T-cell (primary cell): ENCODE measurements around the gene GNAO1. TPM values are rescaled to one million over a fixed set of nuclear protein-coding genes. Genes with fewer than 3 reads are reported as not detected.

ENCODE experiments used
- ATAC-seq, 4 experiments: fragments of 200-7000 bp in 3 of 4; fragments of 150-1000 bp in 1 of 4; cut with Tn5 transposase; replicated peaks in 1 of 4; 1 replicate in 3 of 4; 2 replicates in 1 of 4; pipeline ENCODE4 v1.10.0; 2021; ENCODE audit warnings: moderate library complexity in 3 of 4, mild to moderate bottlenecking in 2 of 4, moderate number of reproducible peaks in 1 of 4
- CTCF ChIA-PET, 2 donors: fragments of 300-600 bp; sonication (Branson Sonifier 250); formaldehyde crosslinking; loops; one replicate each; lab custom pipeline; 2022; ENCODE audit warnings: antibody characterized with exemption in 2 of 2; lab: Charles Lee
- POLR2A ChIA-PET, 2 donors: fragments of 300-600 bp; sonication (Branson Sonifier 250); formaldehyde crosslinking; loops; one replicate each; lab custom pipeline; 2022; ENCODE audit warnings: antibody characterized with exemption in 2 of 2; lab: Charles Lee
- DNase-seq, 35 experiments: peaks; one replicate each; pipeline versions ENCODE4 v3.0.0 to v3.0.0-alpha.2; 2013 to 2023
- H3K27ac ChIP-seq: one replicate; pipeline ENCODE4 v1.5.1; 2013; ENCODE audit warnings: low read length
- H3K27me3 ChIP-seq, 2 experiments: replicated peaks in 1 of 2; 1 replicate in 1 of 2; 2 replicates in 1 of 2; pipeline versions ENCODE4 v1.6.1 to v1.7.0; 2013; ENCODE audit warnings: low read length in 1 of 2, mixed read lengths in 1 of 2; ENCODE audit not compliant: control insufficient read depth in 2 of 2, insufficient read depth in 2 of 2; ENCODE audit errors: extremely low read depth in 1 of 2
- H3K36me3 ChIP-seq, 2 donors: 1 replicate in 1 of 2; 2 replicates in 1 of 2; pipeline versions ENCODE4 v1.6.1 to v1.7.0; 2013; ENCODE audit warnings: low read length in 1 of 2; ENCODE audit not compliant: control insufficient read depth in 2 of 2, insufficient read depth in 1 of 2; ENCODE audit errors: extremely low read depth in 1 of 2
- H3K4me1 ChIP-seq, 2 experiments: 1 replicate in 1 of 2; 2 replicates in 1 of 2; pipeline versions ENCODE4 v1.6.1 to v1.7.0; 2013; ENCODE audit warnings: low read length in 2 of 2, mixed read lengths in 1 of 2; ENCODE audit not compliant: insufficient read depth in 2 of 2, control insufficient read depth in 1 of 2; ENCODE audit errors: extremely low read depth in 1 of 2
- H3K4me3 ChIP-seq, 2 donors: 1 replicate in 1 of 2; 2 replicates in 1 of 2; pipeline versions ENCODE4 v1.5.1 to v1.7.0; 2013; ENCODE audit warnings: mild to moderate bottlenecking in 2 of 2, low read length in 1 of 2, moderate library complexity in 1 of 2; ENCODE audit not compliant: control insufficient read depth in 1 of 2; ENCODE audit errors: extremely low read depth in 1 of 2
- H3K9me3 ChIP-seq: 2 replicates; pipeline ENCODE4 v1.7.0; 2013
- H3K27ac Mint-ChIP-seq, 2 donors: one replicate each; pipeline ENCODE4 v1.8.0; 2020 to 2021; ENCODE audit warnings: mild to moderate bottlenecking in 2 of 2, mixed read lengths in 2 of 2
- H3K27me3 Mint-ChIP-seq, 2 donors: one replicate each; pipeline ENCODE4 v1.8.0; 2021 to 2022; ENCODE audit warnings: mixed read lengths in 2 of 2
- H3K36me3 Mint-ChIP-seq: one replicate; pipeline ENCODE4 v1.8.0; 2021; ENCODE audit warnings: mixed read lengths
- H3K4me1 Mint-ChIP-seq, 3 donors: one replicate each; pipeline ENCODE4 v1.8.0; 2020 to 2022; ENCODE audit warnings: mixed read lengths in 3 of 3, mild to moderate bottlenecking in 1 of 3
- H3K4me3 Mint-ChIP-seq, 3 donors: one replicate each; pipeline ENCODE4 v1.8.0; 2020 to 2022; ENCODE audit warnings: mild to moderate bottlenecking in 3 of 3, mixed read lengths in 3 of 3, moderate library complexity in 3 of 3
- H3K9me3 Mint-ChIP-seq, 3 donors: one replicate each; pipeline ENCODE4 v1.8.0; 2020 to 2022; ENCODE audit warnings: mixed read lengths in 3 of 3
- WGBS: methylation state at CpG from one replicate; pipeline ENCODE4 v1.1.5; 2013; ENCODE audit warnings: missing lambda C conversion rate; ENCODE audit not compliant: insufficient coverage; 5-methylcytosine and 5-hydroxymethylcytosine counted together
- total RNA-seq, 35 experiments: library from RNA in 6 of 35; stranded (reverse) in 6 of 35; fragments of 120-200 nt in 1 of 35; gene quantifications; one replicate each; pipeline versions ENCODE4 v1.2.1 to v1.2.4 and lab custom pipeline; 2013 to 2026

Gene GNAO1
- total RNA-seq, 5 donors from 2014 or later (not counting 1 experiment from before 2014, with no cell fraction given): 3.9 to 14.2 (median 12.6) TPM

GRCh38 chr16:56319376-56319775, 128.1 kb downstream of the GNAO1 start:
- no peak overlapping the region for H3K4me3 ChIP-seq
- H3K27ac Mint-ChIP-seq: no peak overlapping the region

DNA sequence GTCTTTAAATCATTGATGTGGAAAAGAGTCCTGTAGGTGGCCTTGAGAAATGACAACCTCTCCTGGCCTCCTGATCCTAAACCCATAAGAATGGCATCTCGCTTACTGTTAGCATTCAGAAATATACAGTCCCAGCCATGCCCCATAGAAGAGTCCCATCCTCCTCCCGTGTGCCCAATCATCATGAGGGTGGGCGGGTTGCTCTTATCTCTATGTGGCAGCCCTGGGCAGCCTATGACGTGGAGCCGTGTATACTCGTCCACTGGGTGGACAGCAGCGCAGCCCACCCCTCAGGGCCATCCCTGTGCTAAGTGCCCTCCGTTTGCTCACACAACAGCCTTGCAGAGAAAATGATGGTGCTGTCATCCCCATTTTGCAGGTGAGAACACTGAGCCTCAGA, 128.8 kb downstream of the GNAO1 start:
- CTCF ChIA-PET: no interaction called here
- H3K4me1 Mint-ChIP-seq: peaks cover 6 to 10% (median 6%) of the 10 kb centered on the region in 3 donors
- ATAC-seq: no peak
- POLR2A ChIA-PET: interaction anchor here in 1 of 2 donors (0.6 kb wide), 1 partner anchor 9 kb away, joined by 3 read pairs; no protein-coding TSS in a partner anchor
- H3K27ac Mint-ChIP-seq: no peak overlapping the region
- Histone ChIP-seq H3K4me1 (peaks cover 0 to 9% of the 10 kb centered on the region in 2 experiments), H3K36me3 (no peaks in the 10 kb centered on the region), H3K9me3 (no peaks in the 10 kb centered on the region), H3K27ac (no peak overlapping the region), H3K4me3 (no peak overlapping the region), H3K27me3 (peaks cover 0 to 10% of the 10 kb centered on the region in 2 experiments)
- no peak for DNase-seq
- H3K9me3 Mint-ChIP-seq: no peaks in the 10 kb centered on the region
- no peaks in the 10 kb centered on the region for H3K36me3 Mint-ChIP-seq
- peaks cover 0 to 3% of the 10 kb centered on the region in 2 donors for H3K27me3 Mint-ChIP-seq
- WGBS: 89% methylated on average over 6 of the region's 8 CpGs
- H3K4me3 Mint-ChIP-seq: no peak overlapping the region

More at GRCh38 chr16:56319376-56319775, 128.1 kb downstream of the GNAO1 start:
- Mint-ChIP-seq H3K36me3 (no peaks in the 10 kb centered on the region), H3K4me3 (no peak overlapping the region), H3K9me3 (no peaks in the 10 kb centered on the region), H3K27me3 (peaks cover 0 to 3% of the 10 kb centered on the region in 2 donors), H3K4me1 (peaks cover 6 to 10% (median 6%) of the 10 kb centered on the region in 3 donors)
- H3K27ac ChIP-seq: no peak overlapping the region
- DNase-seq: no peak
- ChIA-PET CTCF (interaction anchor here (0.8 to 2.0 kb wide), 6 partner anchors 278 to 379 kb away, joined by 3 to 28 read pairs (median 7); no protein-coding TSS in a partner anchor), POLR2A (no interaction called here)
- peaks cover 0 to 9% of the 10 kb centered on the region in 2 experiments for H3K4me1 ChIP-seq
- H3K9me3 ChIP-seq: no peaks in the 10 kb centered on the region
- ATAC-seq: no peak
- 94% methylated on average over 6 of the region's 6 CpGs for WGBS
- peaks cover 0 to 10% of the 10 kb centered on the region in 2 experiments for H3K27me3 ChIP-seq
- no peaks in the 10 kb centered on the region for H3K36me3 ChIP-seq

DNA sequence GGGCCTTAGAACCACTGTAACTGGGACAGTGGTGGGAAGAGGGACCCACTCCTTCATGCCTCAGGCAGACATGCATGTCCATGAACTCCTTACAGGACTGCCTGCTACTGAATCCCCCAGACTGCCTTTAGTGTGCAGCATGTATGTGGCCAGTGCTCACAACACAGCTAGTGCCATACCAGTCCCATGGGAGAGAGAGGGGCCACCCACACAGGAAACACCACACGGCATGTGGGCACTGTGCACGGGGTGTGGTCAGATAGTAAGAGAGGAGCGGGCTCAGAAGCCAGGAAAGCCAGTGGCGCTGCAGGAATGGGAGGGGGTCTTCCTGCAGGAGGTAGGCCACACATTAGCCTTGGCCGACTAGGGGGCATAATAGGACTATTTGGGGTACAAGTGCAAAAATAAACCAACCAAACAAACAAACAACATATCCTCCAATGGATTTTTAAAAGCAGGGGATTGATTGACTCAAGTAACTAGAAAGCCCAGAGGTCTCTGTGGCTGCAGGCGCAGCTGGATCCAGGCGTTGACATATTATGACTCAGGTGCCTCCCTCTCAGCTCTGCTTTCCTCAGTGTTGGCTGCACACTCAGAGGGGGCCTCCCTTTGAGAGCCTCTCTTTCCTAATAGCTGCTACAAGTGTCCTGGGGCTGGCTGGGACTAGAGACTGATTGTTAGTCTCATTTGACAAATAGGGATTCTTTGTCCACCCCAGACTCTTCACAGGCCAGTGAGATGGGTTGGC, 129.7 kb downstream of the GNAO1 start:
- H3K27ac Mint-ChIP-seq: no peak overlapping the region
- WGBS: 80% methylated on average over 2 of the region's 7 CpGs
- DNase-seq (no peak), ATAC-seq (no peak)
- H3K27ac ChIP-seq: no peak overlapping the region
- no peaks in the 10 kb centered on the region for H3K9me3 ChIP-seq
- no peaks in the 10 kb centered on the region for H3K36me3 Mint-ChIP-seq
- H3K27me3 Mint-ChIP-seq: peaks cover 0 to 3% of the 10 kb centered on the region in 2 donors
- no peaks in the 10 kb centered on the region for H3K9me3 Mint-ChIP-seq
- H3K36me3 ChIP-seq: no peaks in the 10 kb centered on the region
- H3K27me3 ChIP-seq: peaks cover 0 to 10% of the 10 kb centered on the region in 2 experiments
- POLR2A ChIA-PET: no interaction called here
- CTCF ChIA-PET: interaction anchor here (0.8 to 1.1 kb wide), 2 partner anchors 377 to 856 kb away, joined by 3 read pairs; no protein-coding TSS in a partner anchor
- no peak overlapping the region for H3K4me3 Mint-ChIP-seq
- peaks cover 6 to 10% (median 6%) of the 10 kb centered on the region in 3 donors for H3K4me1 Mint-ChIP-seq
- H3K4me3 ChIP-seq: no peak overlapping the region
- peaks cover 0 to 9% of the 10 kb centered on the region in 2 experiments for H3K4me1 ChIP-seq

DNA sequence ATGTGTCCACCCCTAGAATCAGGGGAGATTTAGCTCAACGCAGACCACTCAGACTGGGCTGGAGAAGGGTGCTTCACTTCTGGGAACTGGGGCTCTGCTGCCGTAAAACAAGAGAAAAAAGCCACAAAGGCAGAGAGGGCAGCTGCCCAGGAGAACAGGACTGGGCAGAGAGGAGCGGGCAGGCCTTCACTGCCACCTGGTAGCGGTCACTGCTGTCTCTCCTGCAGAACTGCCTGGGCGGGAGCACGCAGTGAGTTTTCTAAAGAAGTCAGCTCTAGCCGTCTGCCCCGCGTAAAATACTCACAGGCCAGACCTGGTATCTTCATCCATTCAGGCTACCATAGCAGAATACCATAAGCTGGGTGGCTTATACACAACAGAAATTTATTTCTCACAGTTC, 130.3 kb downstream of the GNAO1 start:
- H3K4me1 Mint-ChIP-seq: peaks cover 6 to 10% (median 6%) of the 10 kb centered on the region in 3 donors
- CTCF ChIA-PET: interaction anchor here (0.8 to 1.1 kb wide), 2 partner anchors 378 to 857 kb away, joined by 3 read pairs; no protein-coding TSS in a partner anchor

DNA sequence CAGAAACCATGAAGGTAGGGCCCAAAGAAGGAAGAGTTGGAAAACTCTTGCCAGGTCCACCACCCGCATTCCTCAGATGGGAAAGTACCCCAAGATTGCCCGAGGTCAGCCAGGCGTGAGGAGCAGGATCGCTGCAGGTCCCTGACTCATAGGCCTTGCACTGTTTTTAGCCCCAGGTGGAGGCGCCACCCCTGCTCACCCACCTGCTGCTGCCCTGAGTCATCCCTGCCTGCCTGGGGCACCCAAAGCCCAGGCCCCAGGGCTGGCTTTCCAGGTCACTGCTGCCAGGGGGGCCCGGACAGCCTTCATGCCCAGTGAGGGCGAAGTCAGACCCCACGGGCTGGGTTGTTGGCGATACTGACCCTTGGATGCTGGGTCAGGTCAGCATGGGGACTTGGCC, 133.1 kb downstream of the GNAO1 start:
- 84% methylated on average over 9 of the region's 9 CpGs for WGBS
- no peak for ATAC-seq
- POLR2A ChIA-PET: no interaction called here
- Histone ChIP-seq H3K36me3 (no peaks in the 10 kb centered on the region), H3K27ac (no peak overlapping the region), H3K4me3 (no peak overlapping the region), H3K9me3 (no peaks in the 10 kb centered on the region), H3K4me1 (no peaks in the 10 kb centered on the region), H3K27me3 (peaks cover 0 to 1% of the 10 kb centered on the region in 2 experiments)
- H3K27me3 Mint-ChIP-seq: peaks cover 0 to 3% of the 10 kb centered on the region in 2 donors
- no peak overlapping the region for H3K4me3 Mint-ChIP-seq
- no peaks in the 10 kb centered on the region for H3K9me3 Mint-ChIP-seq
- no peaks in the 10 kb centered on the region for H3K4me1 Mint-ChIP-seq
- DNase-seq: no peak
- H3K36me3 Mint-ChIP-seq: no peaks in the 10 kb centered on the region
- CTCF ChIA-PET: no interaction called here
- H3K27ac Mint-ChIP-seq: no peak overlapping the region

More for the DNA sequence above, 130.3 kb downstream of the GNAO1 start:
- no peaks in the 10 kb centered on the region for H3K36me3 Mint-ChIP-seq
- H3K4me3 ChIP-seq: no peak overlapping the region
- peaks cover 0 to 9% of the 10 kb centered on the region in 2 experiments for H3K4me1 ChIP-seq
- H3K27ac Mint-ChIP-seq: no peak overlapping the region
- no peaks in the 10 kb centered on the region for H3K9me3 Mint-ChIP-seq
- H3K4me3 Mint-ChIP-seq: no peak overlapping the region
- DNase-seq (no peak), ATAC-seq (no peak)
- H3K9me3 ChIP-seq: no peaks in the 10 kb centered on the region
- H3K27me3 ChIP-seq: peaks cover 0 to 10% of the 10 kb centered on the region in 2 experiments
- H3K27ac ChIP-seq: no peak overlapping the region
- H3K27me3 Mint-ChIP-seq: peaks cover 0 to 3% of the 10 kb centered on the region in 2 donors
- H3K36me3 ChIP-seq: no peaks in the 10 kb centered on the region
- POLR2A ChIA-PET: no interaction called here
- WGBS: 81% methylated on average over 5 of the region's 9 CpGs

DNA sequence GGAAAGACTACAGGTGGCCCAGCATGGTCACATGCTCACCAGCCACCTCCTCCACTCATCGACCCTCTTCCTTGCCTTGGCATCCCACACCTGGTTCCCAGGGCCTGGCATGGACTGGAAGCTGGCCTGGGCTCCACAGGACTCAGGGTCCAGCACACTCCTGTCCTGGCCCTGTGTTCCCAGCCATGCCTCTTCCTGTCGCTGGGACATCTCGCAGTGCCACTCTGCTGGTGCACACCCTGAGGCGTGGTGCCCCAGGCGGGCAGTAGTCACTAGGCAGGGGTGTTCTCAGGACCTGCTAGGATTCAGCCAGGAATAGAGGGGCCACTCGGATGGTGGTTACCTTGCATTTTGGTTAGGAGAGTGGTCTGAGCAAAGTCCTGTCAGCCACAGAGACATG, 134.7 kb downstream of the GNAO1 start:
- no peaks in the 10 kb centered on the region for H3K36me3 Mint-ChIP-seq
- H3K9me3 Mint-ChIP-seq: no peaks in the 10 kb centered on the region
- H3K9me3 ChIP-seq: no peaks in the 10 kb centered on the region
- no peak overlapping the region for H3K27ac ChIP-seq
- no peak overlapping the region for H3K4me3 ChIP-seq
- no peaks in the 10 kb centered on the region for H3K36me3 ChIP-seq
- ATAC-seq (no peak), DNase-seq (no peak)
- H3K27ac Mint-ChIP-seq: no peak overlapping the region
- ChIA-PET CTCF (no interaction called here), POLR2A (no interaction called here)
- no peaks in the 10 kb centered on the region for H3K27me3 Mint-ChIP-seq
- H3K4me3 Mint-ChIP-seq: no peak overlapping the region
- 84% methylated on average over 6 of the region's 6 CpGs for WGBS
- no peaks in the 10 kb centered on the region for H3K27me3 ChIP-seq
- H3K4me1 Mint-ChIP-seq: no peaks in the 10 kb centered on the region
- H3K4me1 ChIP-seq: no peaks in the 10 kb centered on the region
